Esophagus squamous epithelium (tissue), 5 donors: Measurements from ENCODE around the gene CHD6. TPM values are rescaled to one million over a fixed set of nuclear protein-coding genes. Genes with fewer than 3 reads are reported as not detected.

Source experiments
- DNase-seq: peaks from one replicate; lab custom pipeline; 2025; lab: John Stamatoyannopoulos, UW
- H3K27ac ChIP-seq, 4 donors: fragments of 200-600 bp; sonication (generic); one replicate each; pipeline ENCODE4 v1.5.1; 2016 to 2019; ENCODE audit warnings: mild to moderate bottlenecking in 1 of 4
- H3K27me3 ChIP-seq, 4 donors: fragments of 200-600 bp; sonication (generic); 1 replicate in 3 of 4; 2 replicates in 1 of 4; pipeline versions ENCODE4 v1.5.1 to v1.6.0; 2017 to 2021; ENCODE audit warnings: antibody characterized with exemption in 1 of 4
- H3K36me3 ChIP-seq, 3 donors: fragments of 200-600 bp; sonication (generic); one replicate each; pipeline ENCODE4 v1.5.1; 2016 to 2019
- H3K4me1 ChIP-seq, 3 donors: fragments of 200-600 bp; sonication (generic); one replicate each; pipeline ENCODE4 v1.5.1; 2017 to 2019
- H3K4me3 ChIP-seq, 4 donors: fragments of 200-600 bp; sonication (generic); 1 replicate in 3 of 4; 2 replicates in 1 of 4; pipeline ENCODE4 v1.5.1; 2016 to 2019; ENCODE audit warnings: mild to moderate bottlenecking in 2 of 4, moderate library complexity in 1 of 4
- H3K9me3 ChIP-seq, 3 donors: fragments of 200-600 bp; sonication (generic); one replicate each; pipeline ENCODE4 v1.5.1; 2016 to 2019
- POLR2A ChIP-seq, 4 donors: fragments of 450-650 bp; IDR thresholded peaks; one replicate each; pipeline ENCODE4 v1.6.1; 2017; ENCODE audit warnings: antibody characterized with exemption in 4 of 4, mild to moderate bottlenecking in 4 of 4, moderate library complexity in 3 of 4
- WGBS, 2 donors: methylation state at CpG; one replicate each; pipeline ENCODE4 v1.1.5; 2018; 5-methylcytosine and 5-hydroxymethylcytosine counted together
- intact Hi-C: fragments of 100-400 bp; cut with DNase I; formaldehyde crosslinking; loops from one replicate; pipeline ENCODE4 v1.15.0; 2022
- total RNA-seq, 4 donors: library from RNA; depleted of rRNA; stranded (reverse); fragments of >200 nt; gene quantifications; one replicate each; pipeline ENCODE4 v1.1.0, GENCODE V29; 2016
- TF ChIP-seq, protein P1 (sequence below), 6 experiments: fragments of 450-650 bp in 4 of 6; fragments of 200-600 bp in 2 of 6; sonication (generic) in 2 of 6; IDR thresholded peaks; one replicate each; pipeline ENCODE4 v1.5.1; 2016 to 2019; ENCODE audit warnings: antibody characterized with exemption in 6 of 6, mild to moderate bottlenecking in 4 of 6, moderate library complexity in 4 of 6
- donor health status: DM: yes; HTN: yes; CAD: no.

Gene CHD6
- total RNA-seq, 4 donors from 2014 or later: 11.8 to 29.9 (median 17.6) TPM

DNA sequence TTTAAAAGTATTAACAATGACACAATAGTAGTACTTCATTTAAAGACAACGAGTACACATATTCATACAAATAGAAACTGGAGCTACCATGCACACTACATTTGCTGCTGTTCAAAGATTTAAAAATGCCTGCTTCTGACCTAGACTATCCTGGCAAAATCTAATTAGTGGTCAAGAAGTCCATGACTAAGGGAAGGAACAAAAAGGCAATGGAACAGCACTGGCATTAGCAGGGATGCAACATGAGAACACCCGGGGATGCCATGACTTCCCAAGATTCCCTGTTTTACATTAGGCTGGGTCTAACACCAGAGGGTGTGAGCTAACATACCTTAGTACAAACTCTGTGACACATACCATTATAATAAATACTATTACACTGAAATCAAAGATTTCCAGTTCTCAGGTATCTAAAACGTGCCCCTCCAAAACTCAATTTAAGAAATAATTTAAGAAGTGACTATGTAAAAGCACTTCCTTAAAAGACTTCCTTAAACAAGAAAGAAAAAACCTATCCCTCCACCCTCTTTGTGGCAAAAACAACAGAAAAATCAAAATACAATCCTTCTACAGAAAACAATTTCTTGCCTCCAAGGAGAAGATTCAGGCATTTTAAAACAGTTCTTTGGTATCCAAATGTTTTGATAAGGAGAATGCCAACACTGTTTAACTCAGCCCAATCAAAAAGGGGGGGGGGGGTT is 25.5 kb downstream of the CHD6 start:
- Histone ChIP-seq H3K27ac (no peak overlapping the region), H3K4me3 (no peak overlapping the region), H3K9me3 (peaks cover 0 to 37% (median 19%) of the 10 kb centered on the region in 3 donors), H3K4me1 (peaks cover 0 to 9% (median 0%) of the 10 kb centered on the region in 3 donors), H3K36me3 (peaks cover 0 to 17% (median 6%) of the 10 kb centered on the region in 3 donors), H3K27me3 (no peaks in the 10 kb centered on the region)
- 67 to 79% methylated on average over 3 of the region's 3 CpGs for WGBS, 2 donors
- no peak for TF ChIP-seq POLR2A (IDR thresholded peaks at IDR 0.05)
- TF ChIP-seq, protein P1, sequence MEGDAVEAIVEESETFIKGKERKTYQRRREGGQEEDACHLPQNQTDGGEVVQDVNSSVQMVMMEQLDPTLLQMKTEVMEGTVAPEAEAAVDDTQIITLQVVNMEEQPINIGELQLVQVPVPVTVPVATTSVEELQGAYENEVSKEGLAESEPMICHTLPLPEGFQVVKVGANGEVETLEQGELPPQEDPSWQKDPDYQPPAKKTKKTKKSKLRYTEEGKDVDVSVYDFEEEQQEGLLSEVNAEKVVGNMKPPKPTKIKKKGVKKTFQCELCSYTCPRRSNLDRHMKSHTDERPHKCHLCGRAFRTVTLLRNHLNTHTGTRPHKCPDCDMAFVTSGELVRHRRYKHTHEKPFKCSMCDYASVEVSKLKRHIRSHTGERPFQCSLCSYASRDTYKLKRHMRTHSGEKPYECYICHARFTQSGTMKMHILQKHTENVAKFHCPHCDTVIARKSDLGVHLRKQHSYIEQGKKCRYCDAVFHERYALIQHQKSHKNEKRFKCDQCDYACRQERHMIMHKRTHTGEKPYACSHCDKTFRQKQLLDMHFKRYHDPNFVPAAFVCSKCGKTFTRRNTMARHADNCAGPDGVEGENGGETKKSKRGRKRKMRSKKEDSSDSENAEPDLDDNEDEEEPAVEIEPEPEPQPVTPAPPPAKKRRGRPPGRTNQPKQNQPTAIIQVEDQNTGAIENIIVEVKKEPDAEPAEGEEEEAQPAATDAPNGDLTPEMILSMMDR (IDR thresholded peaks at IDR 0.05): no peak
- DNase-seq: no peak
- intact Hi-C loops: no loop called here

DNA sequence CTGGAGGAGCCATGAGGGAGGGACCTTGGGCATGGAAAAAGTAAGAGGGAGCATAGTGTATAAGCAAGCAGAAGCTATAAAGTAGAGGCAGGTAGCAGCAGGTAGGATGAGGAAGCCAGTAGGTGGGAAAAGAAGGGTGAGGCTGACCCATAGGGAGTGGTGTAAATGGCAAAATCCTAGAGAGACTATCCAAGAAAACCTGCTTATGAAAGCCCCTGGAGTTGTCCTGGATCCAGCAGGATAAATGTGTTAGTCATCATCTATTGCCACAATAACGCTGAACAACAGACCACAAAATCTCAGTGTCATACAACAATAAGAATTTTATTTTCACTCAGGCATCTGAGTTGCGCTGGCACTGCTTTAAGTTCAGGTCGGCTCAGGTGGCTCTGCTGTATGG is 30.2 kb downstream of the CHD6 start:
- no peak overlapping the region for H3K27ac ChIP-seq
- intact Hi-C loops: no loop called here
- TF ChIP-seq POLR2A (IDR thresholded peaks at IDR 0.05): no peak
- TF ChIP-seq, protein P1 (IDR thresholded peaks at IDR 0.05): no peak
- H3K27me3 ChIP-seq: no peaks in the 10 kb centered on the region
- DNase-seq: no peak
- no peak overlapping the region for H3K4me3 ChIP-seq
- H3K9me3 ChIP-seq: peaks cover 0 to 14% (median 6%) of the 10 kb centered on the region in 3 donors
- 44 to 73% methylated on average over 3 of the region's 3 CpGs for WGBS, 2 donors
- H3K36me3 ChIP-seq: peaks cover 0 to 17% (median 0%) of the 10 kb centered on the region in 3 donors
- peaks cover 0 to 11% (median 0%) of the 10 kb centered on the region in 3 donors for H3K4me1 ChIP-seq

GRCh38 chr20:41587523-41587922 is 30.7 kb downstream of the CHD6 start:
- Histone ChIP-seq H3K9me3 (peaks cover 0 to 14% (median 6%) of the 10 kb centered on the region in 3 donors), H3K4me3 (no peak overlapping the region), H3K27ac (no peak overlapping the region), H3K4me1 (peaks cover 0 to 11% (median 0%) of the 10 kb centered on the region in 3 donors), H3K27me3 (no peaks in the 10 kb centered on the region), H3K36me3 (peaks cover 0 to 17% (median 0%) of the 10 kb centered on the region in 3 donors)
- TF ChIP-seq, protein P1 (IDR thresholded peaks at IDR 0.05): no peak
- no peak for TF ChIP-seq POLR2A (IDR thresholded peaks at IDR 0.05)
- WGBS, 2 donors: 71 to 75% methylated on average over 2 of the region's 2 CpGs
- intact Hi-C loops: no loop called here
- no peak for DNase-seq

DNA sequence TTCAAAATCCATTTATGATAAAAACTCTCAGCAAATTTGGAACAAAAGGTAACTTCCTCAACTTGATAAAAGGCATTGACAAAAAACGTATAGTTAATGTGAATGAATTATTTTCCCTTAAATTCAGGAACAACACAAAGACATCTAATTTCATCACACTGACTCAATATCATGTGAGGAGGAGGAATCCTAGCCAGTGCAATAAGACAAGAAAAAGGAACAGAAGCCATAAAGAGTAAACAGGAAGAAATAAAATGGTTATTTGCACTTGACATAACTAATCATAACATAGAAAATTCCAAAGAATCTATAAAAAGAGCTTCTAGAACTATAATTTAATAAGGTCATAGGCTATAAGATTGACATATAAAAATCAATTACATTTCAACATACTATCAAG is 31.4 kb downstream of the CHD6 start:
- WGBS, 2 donors: 78% methylated on average over 1 of the region's 1 CpG
- TF ChIP-seq, protein P1 (IDR thresholded peaks at IDR 0.05): no peak
- no peak for TF ChIP-seq POLR2A (IDR thresholded peaks at IDR 0.05)
- Histone ChIP-seq H3K27ac (no peak overlapping the region), H3K27me3 (no peaks in the 10 kb centered on the region), H3K36me3 (peaks cover 0 to 17% (median 0%) of the 10 kb centered on the region in 3 donors), H3K9me3 (peaks cover 0 to 14% (median 6%) of the 10 kb centered on the region in 3 donors), H3K4me1 (peaks cover 0 to 11% (median 0%) of the 10 kb centered on the region in 3 donors), H3K4me3 (no peak overlapping the region)
- intact Hi-C loops: no loop called here
- no peak for DNase-seq

- Histone ChIP-seq H3K9me3 (no peaks in the 10 kb centered on the region), H3K27ac (no peak overlapping the region), H3K4me3 (no peak overlapping the region), H3K4me1 (peaks cover 0 to 31% (median 0%) of the 10 kb centered on the region in 3 donors), H3K36me3 (peaks cover 0 to 4% (median 0%) of the 10 kb centered on the region in 3 donors), H3K27me3 (no peaks in the 10 kb centered on the region)
- no peak for TF ChIP-seq POLR2A (IDR thresholded peaks at IDR 0.05)
- TF ChIP-seq, protein P1 (IDR thresholded peaks at IDR 0.05): no peak
- no peak for DNase-seq
- 82 to 91% methylated on average over 2 of the region's 2 CpGs for WGBS, 2 donors
- intact Hi-C loops: no loop called here
These were observed 37.8 kb downstream of the CHD6 start for GRCh38 chr20:41580350-41580749.
